ENCODE results near the gene NANOS3.

The NANOS3 gene

GRCh38 chr19:13929956-13930355, 53.0 kb downstream of the NANOS3 start:
- Mint-ChIP-seq H3K4me1 (ENCODE audit: low read depth) (peaks cover 2% of the 10 kb centered on the region), H3K36me3 (ENCODE audit: low read depth) (peaks cover 40% of the 10 kb centered on the region), H3K9me3 (no peaks in the 10 kb centered on the region), H3K4me3 (no peak overlapping the region), H3K27me3 (no peaks in the 10 kb centered on the region), H3K27ac (no peak overlapping the region)
- DNase-seq: no peak
